GM13976 (cell line): ENCODE data around the gene HLA-C.
"Not testable (repeated sequence)": the region's sequence is repeated elsewhere in the genome, so short reads cannot be mapped to it uniquely, and the experiment has no call there.

Experiments
- DNase-seq: peaks from one replicate; pipeline ENCODE4 v3.0.0; 2012; ENCODE audit warnings: low spot score
- in situ Hi-C: fragments of 300-500 bp; cut with MboI; formaldehyde crosslinking; loops from one replicate; pipeline ENCODE4 v1.12.0; 2022; ENCODE audit warnings: low sequenced_read_pairs, mixed read lengths, inconsistent platforms; ENCODE audit not compliant: unreplicated experiment
- TF ChIP-seq, protein P1 (sequence below): IDR thresholded peaks from 2 replicates; pipeline ENCODE4 v1.5.1; 2012; ENCODE audit warnings: borderline replicate concordance, mild to moderate bottlenecking; ENCODE audit not compliant: insufficient read depth; ENCODE audit errors: extremely low read depth, missing control alignments, control extremely low read depth

HLA-C gene

DNA sequence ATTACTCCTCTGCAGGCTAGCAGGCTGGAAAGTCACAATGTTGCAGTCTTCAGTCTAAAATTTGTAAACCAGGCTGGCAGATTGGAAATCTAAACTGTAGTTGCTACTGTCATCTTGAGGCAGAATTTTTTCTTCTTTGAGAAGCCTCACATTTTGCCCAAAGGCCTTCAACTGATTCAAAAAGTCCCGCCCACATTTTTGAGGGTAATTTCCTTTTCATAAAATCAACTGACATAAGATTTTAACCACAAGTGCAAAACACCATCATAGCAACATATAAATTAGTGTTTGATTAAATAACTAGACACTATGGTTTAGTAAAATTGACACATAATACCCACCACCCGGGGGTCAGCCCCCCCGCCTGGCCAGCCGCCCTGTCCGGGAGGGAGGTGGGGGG is 28.4 kb downstream of the HLA-C start:
- in situ Hi-C loops = no loop called here
- TF ChIP-seq, protein P1, sequence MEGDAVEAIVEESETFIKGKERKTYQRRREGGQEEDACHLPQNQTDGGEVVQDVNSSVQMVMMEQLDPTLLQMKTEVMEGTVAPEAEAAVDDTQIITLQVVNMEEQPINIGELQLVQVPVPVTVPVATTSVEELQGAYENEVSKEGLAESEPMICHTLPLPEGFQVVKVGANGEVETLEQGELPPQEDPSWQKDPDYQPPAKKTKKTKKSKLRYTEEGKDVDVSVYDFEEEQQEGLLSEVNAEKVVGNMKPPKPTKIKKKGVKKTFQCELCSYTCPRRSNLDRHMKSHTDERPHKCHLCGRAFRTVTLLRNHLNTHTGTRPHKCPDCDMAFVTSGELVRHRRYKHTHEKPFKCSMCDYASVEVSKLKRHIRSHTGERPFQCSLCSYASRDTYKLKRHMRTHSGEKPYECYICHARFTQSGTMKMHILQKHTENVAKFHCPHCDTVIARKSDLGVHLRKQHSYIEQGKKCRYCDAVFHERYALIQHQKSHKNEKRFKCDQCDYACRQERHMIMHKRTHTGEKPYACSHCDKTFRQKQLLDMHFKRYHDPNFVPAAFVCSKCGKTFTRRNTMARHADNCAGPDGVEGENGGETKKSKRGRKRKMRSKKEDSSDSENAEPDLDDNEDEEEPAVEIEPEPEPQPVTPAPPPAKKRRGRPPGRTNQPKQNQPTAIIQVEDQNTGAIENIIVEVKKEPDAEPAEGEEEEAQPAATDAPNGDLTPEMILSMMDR = no peak
- DNase-seq = no peak

DNA sequence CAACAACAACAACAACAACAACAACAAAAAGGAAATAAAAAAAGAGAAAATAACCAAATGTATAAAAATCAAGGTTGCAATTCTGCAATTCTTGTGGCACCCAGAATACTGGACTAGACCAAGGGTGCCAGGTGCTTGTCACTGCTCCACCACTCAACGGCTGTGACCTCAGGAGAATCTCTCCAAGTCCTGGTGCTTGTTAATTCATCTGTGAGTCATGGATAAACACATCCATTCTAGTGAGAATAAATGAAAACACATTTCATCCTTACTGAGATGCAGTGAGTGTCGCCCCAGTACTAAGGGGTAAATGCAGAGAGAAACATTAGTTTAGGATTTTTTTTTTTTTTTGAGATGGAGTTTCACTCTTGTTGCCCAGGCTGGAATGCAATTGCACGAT is 32.0 kb downstream of the HLA-C start:
- DNase-seq = no peak
- in situ Hi-C loops = no loop called here
- TF ChIP-seq, protein P1 = no peak

DNA sequence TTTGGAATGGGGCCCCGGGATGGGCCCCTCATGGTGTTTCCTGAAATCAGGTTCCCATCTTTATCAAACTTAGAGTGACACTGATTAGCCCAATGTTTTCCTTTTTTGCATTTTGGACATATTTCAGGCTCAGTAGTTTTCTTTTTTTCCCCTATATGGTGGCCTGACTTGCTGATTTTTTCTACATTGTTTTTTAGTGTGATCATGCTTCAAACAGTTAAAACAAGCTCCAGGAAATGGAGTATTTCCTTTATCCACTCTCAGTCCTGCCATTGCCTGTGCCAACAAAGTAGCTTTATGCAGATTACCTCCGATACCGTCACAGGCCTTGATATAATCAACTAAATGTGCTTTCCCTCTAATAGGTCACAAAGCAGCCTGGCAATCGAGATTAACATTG is 37.8 kb downstream of the HLA-C start:
- DNase-seq, in situ Hi-C loops: not testable (repeated sequence)

DNA sequence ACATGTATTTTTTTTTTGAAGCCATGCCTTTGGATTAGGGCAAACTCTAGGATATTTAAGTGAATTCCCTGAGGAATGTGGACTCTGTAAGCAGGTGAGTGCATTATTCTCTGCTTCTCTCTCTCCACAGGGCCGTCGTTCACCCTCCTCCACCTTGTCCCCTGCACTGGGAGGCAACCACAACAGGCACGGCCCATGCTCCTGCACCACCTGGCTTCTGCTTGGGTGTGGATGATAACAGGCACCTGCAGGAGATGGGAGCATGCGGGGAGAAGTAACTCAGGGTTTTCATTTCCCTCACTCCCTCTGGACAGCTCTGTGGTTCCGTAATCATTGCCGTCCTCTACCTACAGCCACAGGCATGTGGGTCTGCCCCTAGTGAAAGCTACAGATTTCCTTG is 43.4 kb downstream of the HLA-C start:
- TF ChIP-seq, protein P1 = no peak
- no peak for DNase-seq
- in situ Hi-C loops = no loop called here

DNA sequence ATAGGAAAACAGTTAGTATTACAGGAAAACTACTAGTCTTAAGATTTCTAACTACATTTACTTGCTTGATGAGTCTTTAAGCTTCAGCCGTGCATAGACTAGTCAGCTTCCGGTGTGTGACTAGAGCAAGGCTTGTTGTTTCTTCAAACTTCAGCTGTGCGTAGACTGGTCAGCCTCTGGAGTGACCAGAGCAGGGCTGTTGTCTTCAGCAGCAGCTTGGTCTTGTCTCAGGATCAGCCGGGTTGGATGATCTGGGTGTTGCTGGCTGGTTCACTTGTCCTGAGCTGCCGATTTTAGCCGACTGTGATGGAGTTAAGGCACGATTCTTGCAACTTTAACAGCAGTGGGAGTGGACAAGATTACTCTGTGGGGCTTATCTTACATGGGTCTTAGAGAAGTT is 44.7 kb downstream of the HLA-C start:
- DNase-seq = no peak
- in situ Hi-C loops = no loop called here
- TF ChIP-seq, protein P1 = no peak

DNA sequence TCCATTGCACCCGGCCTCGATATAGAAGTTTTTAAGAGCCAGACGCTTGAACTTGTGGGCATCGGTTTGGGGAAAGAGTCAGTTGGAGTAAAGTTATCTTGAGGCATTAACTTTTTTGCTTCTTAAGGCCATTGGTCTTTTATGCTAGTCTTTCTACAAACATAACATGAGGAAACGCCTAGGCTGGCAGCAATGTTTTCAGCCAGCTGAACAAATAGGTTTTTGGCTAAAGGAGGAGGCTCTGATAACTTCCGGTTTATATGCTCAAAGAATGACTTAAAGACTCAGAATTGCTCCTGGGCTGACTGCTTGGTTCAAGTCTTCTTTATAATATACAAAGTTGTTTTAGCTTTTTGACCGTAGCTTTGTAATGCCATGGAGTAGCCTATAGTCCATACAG is 46.2 kb downstream of the HLA-C start:
- TF ChIP-seq, protein P1 = no peak
- DNase-seq = no peak
- in situ Hi-C loops = no loop called here

DNA sequence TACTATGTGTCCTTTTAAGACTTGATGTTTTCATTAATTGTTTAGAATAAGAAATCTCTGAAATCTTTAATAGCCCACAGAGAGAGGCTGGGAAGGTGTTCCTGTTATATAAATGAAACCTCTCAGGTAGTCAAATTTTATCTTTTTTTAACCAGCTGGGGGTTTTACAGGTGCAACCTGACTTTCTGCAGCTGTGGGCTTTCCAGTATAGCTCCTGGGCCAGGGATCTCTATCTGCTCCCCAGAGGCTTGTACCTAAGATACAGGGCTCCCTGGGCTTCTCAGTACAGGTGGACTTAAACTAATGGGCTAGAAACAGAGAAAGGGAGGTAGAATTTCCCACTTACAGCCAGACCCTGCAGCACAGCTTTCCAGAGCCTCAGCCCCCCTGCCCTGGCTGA is 49.4 kb downstream of the HLA-C start:
- no peak for DNase-seq
- TF ChIP-seq, protein P1 = no peak
- in situ Hi-C loops = no loop called here
